HPDE6-E6E7 (cell line): ENCODE data around the gene RRN3.
"Not testable (repeated sequence)": the region's sequence is repeated elsewhere in the genome, so short reads cannot be mapped to it uniquely, and the experiment has no call there.

ENCODE experiments used
- DNase-seq: peaks from one replicate; pipeline ENCODE4 v3.0.0; 2011; ENCODE audit warnings: missing footprints; ENCODE audit errors: extremely low spot score

Gene RRN3

GRCh38 chr16:15093955-15094827, at the start of gene RRN3:
Gene RRN3, minus strand, starts transcription at chr16:15094272. Its CDS starts 39 bp downstream, at chr16:15094233.
- DNase-seq, result peak; percentile 61

- not testable (repeated sequence) for DNase-seq
Observed at GRCh38 chr16:15143601-15144091, 49.6 kb upstream of the RRN3 start.

GRCh38 chr16:15142891-15143600, 49.0 kb upstream of the RRN3 start:
- DNase-seq, result not testable (repeated sequence)

- not testable (repeated sequence) for DNase-seq
Observed at GRCh38 chr16:15142107-15142890, 48.2 kb upstream of the RRN3 start.

GRCh38 chr16:15141586-15141985, 47.5 kb upstream of the RRN3 start:
- DNase-seq, result no peak

GRCh38 chr16:15140444-15141365, 46.6 kb upstream of the RRN3 start:
- not testable (repeated sequence) for DNase-seq

GRCh38 chr16:15137514-15137913, 43.4 kb upstream of the RRN3 start:
- not testable (repeated sequence) for DNase-seq

GRCh38 chr16:15135483-15136360, 41.6 kb upstream of the RRN3 start:
- DNase-seq, result not testable (repeated sequence)

GRCh38 chr16:15134752-15135482, 40.8 kb upstream of the RRN3 start:
- DNase-seq, result not testable (repeated sequence)

- DNase-seq, result not testable (repeated sequence)
Observed at GRCh38 chr16:15133554-15133953, 39.5 kb upstream of the RRN3 start.

- DNase-seq, result not testable (repeated sequence)
Observed at GRCh38 chr16:15132719-15133428, 38.8 kb upstream of the RRN3 start.

- not testable (repeated sequence) for DNase-seq
Observed at GRCh38 chr16:15130943-15131700, 37.0 kb upstream of the RRN3 start.

GRCh38 chr16:15130256-15130932, 36.3 kb upstream of the RRN3 start:
- DNase-seq, result not testable (repeated sequence)

GRCh38 chr16:15127641-15128425, 33.8 kb upstream of the RRN3 start:
- not testable (repeated sequence) for DNase-seq

- not testable (repeated sequence) for DNase-seq
Observed at GRCh38 chr16:15100372-15100987, 6.4 kb upstream of the RRN3 start.
